Measurements from ENCODE around the gene CHCHD5.

CHCHD5 gene

GRCh38 chr2:112623913-112624777 is 39.7 kb downstream of the CHCHD5 start:
- peak; percentile 48 to 62 (median 49) for DNase-seq (ENCODE audit: low read depth in 2 of 3, low spot score in 1 of 3)

GRCh38 chr2:112625474-112626114 is 41.2 kb downstream of the CHCHD5 start:
- no peak for DNase-seq (ENCODE audit: low read depth in 2 of 3, low spot score in 1 of 3)

GRCh38 chr2:112626604-112627059 is 42.2 kb downstream of the CHCHD5 start:
- DNase-seq (ENCODE audit: low read depth in 2 of 3, low spot score in 1 of 3): peak; percentile 28 to 55 (median 44)

- no peak for DNase-seq (ENCODE audit: low read depth in 2 of 3, low spot score in 1 of 3)
Measured at GRCh38 chr2:112627060-112628040, 42.9 kb downstream of the CHCHD5 start.

GRCh38 chr2:112629224-112629623 is 44.8 kb downstream of the CHCHD5 start:
- no peak for DNase-seq (ENCODE audit: low read depth in 2 of 3, low spot score in 1 of 3)

- DNase-seq (ENCODE audit: low read depth in 2 of 3, low spot score in 1 of 3): no peak
Measured at GRCh38 chr2:112629823-112630222, 45.4 kb downstream of the CHCHD5 start.

GRCh38 chr2:112630268-112630667 is 45.9 kb downstream of the CHCHD5 start:
- DNase-seq (ENCODE audit: low read depth in 2 of 3, low spot score in 1 of 3): no peak

- DNase-seq (ENCODE audit: low read depth in 2 of 3, low spot score in 1 of 3): no peak
Measured at GRCh38 chr2:112633708-112634107, 49.3 kb downstream of the CHCHD5 start.

GRCh38 chr2:112634153-112634873 is 49.9 kb downstream of the CHCHD5 start:
- no peak for DNase-seq (ENCODE audit: low read depth in 2 of 3, low spot score in 1 of 3)

- DNase-seq (ENCODE audit: low read depth in 2 of 3, low spot score in 1 of 3): no peak
Measured at GRCh38 chr2:112634874-112635157, 50.4 kb downstream of the CHCHD5 start.

- DNase-seq (ENCODE audit: low read depth in 2 of 3, low spot score in 1 of 3): peak in 2 of 3 donors; percentile 28 to 42
Measured at GRCh38 chr2:112636605-112637288, 52.3 kb downstream of the CHCHD5 start.

GRCh38 chr2:112637289-112637660 is 52.9 kb downstream of the CHCHD5 start:
- no peak for DNase-seq (ENCODE audit: low read depth in 2 of 3, low spot score in 1 of 3)
